Naive thymus-derived CD4-positive, alpha-beta T cell (primary cell): ENCODE measurements around the gene FRAS1. TPM values are rescaled to one million over a fixed set of nuclear protein-coding genes. Genes with fewer than 3 reads are reported as not detected.

ENCODE experiments used
- ATAC-seq: fragments of 150-1000 bp; cut with Tn5 transposase; 2 replicates; pipeline ENCODE4 v1.10.0; 2021; ENCODE audit warnings: mild to moderate bottlenecking, moderate library complexity
- CTCF ChIA-PET: fragments of 350-600 bp; sonication (Branson Sonifier 250); formaldehyde crosslinking; loops from one replicate; lab custom pipeline; 2021; ENCODE audit warnings: antibody characterized with exemption; lab: Charles Lee
- POLR2A ChIA-PET: fragments of 350-600 bp; sonication (Branson Sonifier 250); formaldehyde crosslinking; loops from one replicate; lab custom pipeline; 2021; ENCODE audit warnings: antibody characterized with exemption, inconsistent platforms; lab: Charles Lee
- DNase-seq, 9 donors: peaks; one replicate each; pipeline versions ENCODE4 v3.0.0 to v3.0.0-alpha.2; 2020 to 2022; ENCODE audit warnings: mixed read lengths in 1 of 9
- H3K27ac ChIP-seq: one replicate; pipeline ENCODE4 v1.7.0; 2013; ENCODE audit warnings: mild to moderate bottlenecking, low read depth, low read length, moderate library complexity
- H3K27me3 ChIP-seq, 2 donors: one replicate each; pipeline ENCODE4 v1.7.0; 2013; ENCODE audit warnings: low read length in 2 of 2, mild to moderate bottlenecking in 2 of 2, moderate library complexity in 2 of 2; ENCODE audit not compliant: control insufficient read depth in 2 of 2, insufficient read depth in 2 of 2
- H3K36me3 ChIP-seq, 3 experiments: 1 replicate in 2 of 3; 2 replicates in 1 of 3; pipeline ENCODE4 v1.7.0; 2013; ENCODE audit warnings: low read length in 3 of 3, mild to moderate bottlenecking in 3 of 3, moderate library complexity in 1 of 3; ENCODE audit not compliant: insufficient read depth in 3 of 3, control insufficient read depth in 2 of 3
- H3K4me1 ChIP-seq, 2 donors: one replicate each; pipeline ENCODE4 v1.7.0; 2013; ENCODE audit warnings: low read length in 2 of 2, mild to moderate bottlenecking in 2 of 2, moderate library complexity in 1 of 2; ENCODE audit not compliant: control insufficient read depth in 2 of 2, insufficient read depth in 2 of 2
- H3K4me3 ChIP-seq: 2 replicates; pipeline ENCODE4 v1.7.0; 2013; ENCODE audit warnings: mild to moderate bottlenecking, low read length
- H3K9me3 ChIP-seq, 3 experiments: 1 replicate in 2 of 3; 2 replicates in 1 of 3; pipeline ENCODE4 v1.7.0; 2013; ENCODE audit warnings: low read length in 3 of 3; ENCODE audit not compliant: control insufficient read depth in 2 of 3
- H3K27ac Mint-ChIP-seq, 9 donors: one replicate each; pipeline ENCODE4 v1.8.0; 2020 to 2022; ENCODE audit warnings: mixed read lengths in 9 of 9, mild to moderate bottlenecking in 8 of 9, moderate library complexity in 5 of 9, inconsistent platforms in 2 of 9
- H3K27me3 Mint-ChIP-seq, 5 donors: one replicate each; pipeline ENCODE4 v1.8.0; 2021 to 2022; ENCODE audit warnings: mixed read lengths in 5 of 5, mild to moderate bottlenecking in 1 of 5
- H3K36me3 Mint-ChIP-seq, 5 donors: one replicate each; pipeline ENCODE4 v1.8.0; 2020 to 2022; ENCODE audit warnings: mixed read lengths in 5 of 5, mild to moderate bottlenecking in 3 of 5, inconsistent platforms in 1 of 5
- H3K4me1 Mint-ChIP-seq, 7 donors: one replicate each; pipeline ENCODE4 v1.8.0; 2020 to 2022; ENCODE audit warnings: mixed read lengths in 7 of 7, mild to moderate bottlenecking in 3 of 7, inconsistent platforms in 1 of 7
- H3K4me3 Mint-ChIP-seq, 10 donors: one replicate each; pipeline ENCODE4 v1.8.0; 2020 to 2022; ENCODE audit warnings: mild to moderate bottlenecking in 10 of 10, mixed read lengths in 10 of 10, moderate library complexity in 6 of 10, inconsistent platforms in 2 of 10
- H3K9me3 Mint-ChIP-seq, 11 donors: one replicate each; pipeline ENCODE4 v1.8.0; 2020 to 2022; ENCODE audit warnings: mixed read lengths in 11 of 11, mild to moderate bottlenecking in 4 of 11, inconsistent platforms in 1 of 11, moderate library complexity in 1 of 11
- intact Hi-C, 2 donors: fragments of 100-400 bp; cut with micrococcal nuclease; formaldehyde crosslinking; loops; one replicate each; pipeline ENCODE4 v1.15.1; 2023
- polyA plus RNA-seq, 2 donors: library from polyadenylated mRNA; unstranded; fragments of 300-500 nt; fragmentation: Illumina TruSeq; gene quantifications; one replicate each; pipeline ENCODE4 v1.2.3, GENCODE V29; 2021
- total RNA-seq, 6 experiments: library from RNA in 5 of 6; stranded (reverse) in 5 of 6; gene quantifications; 1 replicate in 5 of 6; 2 replicates in 1 of 6; pipeline ENCODE4 v1.2.3 and lab custom pipeline; 2021 to 2026

FRAS1 gene
- total and polyA plus RNA-seq, 7 experiments from 2014 or later: 0.02 TPM; not detected in 6

DNA sequence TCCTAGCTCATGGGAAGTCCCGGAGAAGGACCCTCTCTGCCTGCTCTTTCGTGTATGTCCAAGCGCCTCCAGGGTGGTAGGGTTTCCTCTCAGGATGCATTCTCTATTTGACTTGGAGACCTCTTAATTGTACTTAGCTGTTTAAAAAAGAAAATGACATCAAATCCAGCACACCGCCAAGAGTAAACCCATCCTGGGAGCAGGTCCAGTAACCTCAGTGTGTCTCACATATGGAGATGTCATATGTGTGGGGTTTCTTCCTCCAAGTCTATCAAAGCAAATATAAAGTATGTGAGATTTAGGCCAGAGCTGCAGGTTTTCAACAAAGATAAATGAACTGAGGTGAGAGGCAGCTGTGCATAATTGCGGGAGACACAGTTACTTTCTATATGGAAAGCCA, 285.0 kb downstream of the FRAS1 start:
- Histone ChIP-seq H3K27ac (no peak overlapping the region), H3K4me3 (no peak overlapping the region), H3K4me1 (no peaks in the 10 kb centered on the region), H3K36me3 (no peaks in the 10 kb centered on the region), H3K9me3 (no peaks in the 10 kb centered on the region), H3K27me3 (no peaks in the 10 kb centered on the region)
- ChIA-PET CTCF (no interaction called here), POLR2A (no interaction called here)
- DNase-seq: no peak
- H3K27ac Mint-ChIP-seq: no peak overlapping the region
- ATAC-seq: no peak
- H3K4me3 Mint-ChIP-seq: no peak overlapping the region
- peaks cover 0 to 6% (median 0%) of the 10 kb centered on the region in 11 donors for H3K9me3 Mint-ChIP-seq
- H3K27me3 Mint-ChIP-seq: peaks cover 5 to 27% (median 22%) of the 10 kb centered on the region in 5 donors
- no peaks in the 10 kb centered on the region for H3K4me1 Mint-ChIP-seq
- no peaks in the 10 kb centered on the region for H3K36me3 Mint-ChIP-seq
- intact Hi-C loops: no loop called here

DNA sequence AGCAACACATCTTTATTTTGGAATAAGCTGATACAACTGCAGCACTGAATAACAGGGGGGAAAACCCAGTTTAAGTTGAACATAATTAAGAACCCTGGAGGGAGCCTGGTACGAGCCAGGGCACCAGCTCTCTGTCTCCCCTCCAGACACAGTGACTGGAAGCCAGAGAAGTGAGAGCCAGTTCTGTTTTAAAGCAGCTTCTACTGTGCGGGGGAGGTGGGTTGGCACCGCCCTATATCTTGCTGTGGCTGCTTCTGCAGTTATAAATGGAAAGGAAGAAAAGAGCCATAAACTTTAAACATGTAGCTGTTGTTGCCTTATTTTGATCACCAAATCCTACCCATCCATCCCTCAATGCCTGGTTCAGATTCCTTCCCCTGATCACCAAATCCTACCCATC, 286.6 kb downstream of the FRAS1 start:
- no peak for ATAC-seq
- no peaks in the 10 kb centered on the region for H3K9me3 ChIP-seq
- POLR2A ChIA-PET: no interaction called here
- CTCF ChIA-PET: no interaction called here
- H3K4me3 ChIP-seq: no peak overlapping the region
- no peak for DNase-seq
- Mint-ChIP-seq H3K27ac (no peak overlapping the region), H3K4me1 (no peaks in the 10 kb centered on the region), H3K36me3 (no peaks in the 10 kb centered on the region), H3K4me3 (no peak overlapping the region), H3K9me3 (peaks cover 0 to 6% (median 0%) of the 10 kb centered on the region in 11 donors), H3K27me3 (peaks cover 0 to 22% (median 14%) of the 10 kb centered on the region in 5 donors)
- H3K36me3 ChIP-seq: no peaks in the 10 kb centered on the region
- H3K27me3 ChIP-seq: no peaks in the 10 kb centered on the region
- no peaks in the 10 kb centered on the region for H3K4me1 ChIP-seq
- intact Hi-C loops: no loop called here
- H3K27ac ChIP-seq: no peak overlapping the region

DNA sequence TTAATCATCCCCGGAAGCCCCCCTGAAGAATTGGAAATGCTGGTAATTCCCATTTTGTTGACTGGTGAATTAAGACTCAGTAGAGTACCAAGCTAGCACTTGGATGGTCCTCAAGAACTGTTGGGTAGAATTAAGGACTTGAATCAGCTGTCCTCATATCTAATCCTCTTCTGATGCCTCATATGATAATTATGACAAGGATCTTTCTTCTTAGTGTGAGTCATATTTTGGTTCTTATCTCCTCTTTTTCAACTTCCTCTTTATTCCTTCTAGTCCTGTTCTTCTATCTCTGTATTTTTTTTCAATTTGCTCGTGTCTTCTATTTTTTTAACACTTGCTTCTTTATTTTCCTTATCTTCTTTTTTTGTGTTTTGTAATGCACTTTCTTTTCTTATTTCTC, 288.1 kb downstream of the FRAS1 start:
- Mint-ChIP-seq H3K36me3 (no peaks in the 10 kb centered on the region), H3K4me1 (no peaks in the 10 kb centered on the region), H3K4me3 (no peak overlapping the region), H3K27me3 (peaks cover 0 to 12% (median 9%) of the 10 kb centered on the region in 5 donors), H3K27ac (no peak overlapping the region), H3K9me3 (peaks cover 0 to 5% (median 0%) of the 10 kb centered on the region in 11 donors)
- intact Hi-C loops: no loop called here
- ATAC-seq (no peak), DNase-seq (no peak)
- H3K27ac ChIP-seq: no peak overlapping the region
- H3K4me3 ChIP-seq: no peak overlapping the region
- no peaks in the 10 kb centered on the region for H3K9me3 ChIP-seq
- ChIA-PET CTCF (no interaction called here), POLR2A (no interaction called here)
- H3K36me3 ChIP-seq: no peaks in the 10 kb centered on the region
- no peaks in the 10 kb centered on the region for H3K4me1 ChIP-seq
- H3K27me3 ChIP-seq: no peaks in the 10 kb centered on the region

DNA sequence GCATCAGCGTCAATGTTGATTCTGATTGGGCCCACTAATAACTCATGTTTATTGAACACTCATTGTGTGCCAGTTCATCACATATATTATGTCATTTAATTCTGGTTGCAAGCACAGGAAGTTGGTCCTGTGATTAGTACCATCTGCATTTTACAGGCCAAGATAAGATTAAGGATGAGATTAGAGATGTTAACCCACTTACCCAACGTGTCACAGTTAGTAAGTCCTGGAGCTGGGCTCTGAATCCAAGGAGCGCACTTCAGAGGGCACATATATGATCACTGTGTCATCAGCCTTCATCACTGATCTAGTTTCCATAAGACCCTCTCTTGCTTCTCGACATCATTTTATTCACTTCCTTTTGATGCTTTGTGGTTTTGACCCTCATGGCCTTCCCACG, 289.1 kb downstream of the FRAS1 start:
- CTCF ChIA-PET: no interaction called here
- no peaks in the 10 kb centered on the region for H3K4me1 Mint-ChIP-seq
- Histone ChIP-seq H3K9me3 (no peaks in the 10 kb centered on the region), H3K27ac (no peak overlapping the region), H3K4me3 (no peak overlapping the region), H3K4me1 (no peaks in the 10 kb centered on the region), H3K27me3 (no peaks in the 10 kb centered on the region), H3K36me3 (no peaks in the 10 kb centered on the region)
- no peaks in the 10 kb centered on the region for H3K36me3 Mint-ChIP-seq
- peaks cover 0 to 2% (median 0%) of the 10 kb centered on the region in 11 donors for H3K9me3 Mint-ChIP-seq
- POLR2A ChIA-PET: no interaction called here
- H3K27ac Mint-ChIP-seq: no peak overlapping the region
- ATAC-seq (no peak), DNase-seq (no peak)
- intact Hi-C loops: no loop called here
- no peak overlapping the region for H3K4me3 Mint-ChIP-seq
- H3K27me3 Mint-ChIP-seq: peaks cover 0 to 11% (median 3%) of the 10 kb centered on the region in 5 donors

DNA sequence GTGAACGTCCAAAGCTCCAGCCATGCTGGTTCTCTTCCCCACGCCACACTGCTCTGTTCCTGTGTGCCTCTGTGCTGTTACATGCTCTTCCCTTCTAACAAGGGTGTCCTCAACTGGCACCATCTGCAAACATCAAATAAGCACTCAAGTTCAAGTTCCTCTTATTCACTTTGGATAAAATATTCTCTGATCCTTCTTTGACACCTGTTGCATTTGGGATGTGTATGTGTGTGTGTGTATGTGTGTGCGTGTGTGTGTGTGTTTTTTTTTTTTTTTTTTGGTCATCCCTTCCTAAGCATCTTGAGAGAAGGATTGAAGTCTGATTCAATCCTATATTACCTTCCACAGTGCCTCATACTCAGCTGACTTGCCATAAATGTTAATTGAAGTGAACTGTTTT, 290.4 kb downstream of the FRAS1 start:
- H3K27me3 ChIP-seq: no peaks in the 10 kb centered on the region
- Mint-ChIP-seq H3K27me3 (peaks cover 0 to 4% (median 0%) of the 10 kb centered on the region in 5 donors), H3K4me3 (no peak overlapping the region), H3K27ac (no peak overlapping the region), H3K36me3 (no peaks in the 10 kb centered on the region), H3K4me1 (no peaks in the 10 kb centered on the region), H3K9me3 (peaks cover 0 to 2% (median 0%) of the 10 kb centered on the region in 11 donors)
- no peaks in the 10 kb centered on the region for H3K9me3 ChIP-seq
- H3K27ac ChIP-seq: no peak overlapping the region
- CTCF ChIA-PET: no interaction called here
- POLR2A ChIA-PET: no interaction called here
- H3K4me3 ChIP-seq: no peak overlapping the region
- H3K4me1 ChIP-seq: no peaks in the 10 kb centered on the region
- ATAC-seq (no peak), DNase-seq (no peak)
- no peaks in the 10 kb centered on the region for H3K36me3 ChIP-seq
- intact Hi-C loops: no loop called here

DNA sequence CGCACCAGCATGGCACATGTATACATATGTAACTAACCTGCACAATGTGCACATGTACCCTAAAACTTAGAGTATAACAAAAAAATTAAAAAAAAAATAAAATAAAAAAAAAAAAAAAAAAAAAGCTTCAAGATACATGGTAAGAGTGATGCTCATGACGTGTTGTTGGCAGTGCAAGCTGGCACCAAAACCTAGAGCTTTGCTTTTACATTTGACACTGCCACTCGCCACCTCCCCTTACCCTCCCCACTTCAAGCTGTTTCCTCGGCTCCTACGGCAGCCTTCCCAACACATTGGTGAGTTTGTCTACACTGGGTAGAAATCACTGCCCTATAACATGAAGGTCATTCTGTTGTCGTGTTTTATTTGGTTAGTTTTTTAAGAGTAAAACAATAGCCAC, 296.8 kb downstream of the FRAS1 start:
- H3K4me1 ChIP-seq: no peaks in the 10 kb centered on the region
- POLR2A ChIA-PET: no interaction called here
- H3K36me3 ChIP-seq: no peaks in the 10 kb centered on the region
- H3K27ac ChIP-seq: no peak overlapping the region
- H3K9me3 Mint-ChIP-seq: no peaks in the 10 kb centered on the region
- H3K27me3 ChIP-seq: no peaks in the 10 kb centered on the region
- no peaks in the 10 kb centered on the region for H3K4me1 Mint-ChIP-seq
- H3K36me3 Mint-ChIP-seq: no peaks in the 10 kb centered on the region
- no peak overlapping the region for H3K27ac Mint-ChIP-seq
- CTCF ChIA-PET: no interaction called here
- ATAC-seq (no peak), DNase-seq (no peak)
- no peak overlapping the region for H3K4me3 ChIP-seq
- no peaks in the 10 kb centered on the region for H3K9me3 ChIP-seq
- H3K27me3 Mint-ChIP-seq: peaks cover 2 to 7% (median 7%) of the 10 kb centered on the region in 5 donors
- intact Hi-C loops: no loop called here
- H3K4me3 Mint-ChIP-seq: no peak overlapping the region

DNA sequence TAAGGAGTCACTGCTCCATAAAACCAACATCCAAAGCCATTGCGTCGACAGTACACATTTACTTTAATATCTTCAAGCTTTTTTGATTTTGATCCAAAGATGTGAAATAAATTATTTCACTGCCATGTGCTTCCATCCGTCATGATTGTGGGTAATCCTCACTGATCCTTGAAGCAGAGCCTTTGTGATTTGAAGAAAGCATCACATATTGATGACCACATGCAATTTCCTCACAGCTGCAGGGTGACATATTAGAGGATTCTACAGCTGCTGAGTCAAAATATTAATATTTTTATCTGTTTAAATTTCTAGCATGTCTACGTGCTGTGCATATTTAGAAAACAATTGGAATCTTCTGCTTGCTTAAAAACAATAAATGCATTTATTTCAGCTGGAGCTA, 297.7 kb downstream of the FRAS1 start:
- ChIA-PET POLR2A (no interaction called here), CTCF (no interaction called here)
- H3K9me3 ChIP-seq: no peaks in the 10 kb centered on the region
- no peak overlapping the region for H3K27ac ChIP-seq
- Mint-ChIP-seq H3K27me3 (peaks cover 7 to 14% (median 12%) of the 10 kb centered on the region in 5 donors), H3K9me3 (no peaks in the 10 kb centered on the region), H3K4me3 (no peak overlapping the region), H3K27ac (no peak overlapping the region), H3K4me1 (no peaks in the 10 kb centered on the region), H3K36me3 (peaks cover 0 to under 1% (median 0%) of the 10 kb centered on the region in 5 donors)
- DNase-seq: no peak
- H3K4me3 ChIP-seq: no peak overlapping the region
- no peaks in the 10 kb centered on the region for H3K4me1 ChIP-seq
- H3K27me3 ChIP-seq: no peaks in the 10 kb centered on the region
- no peak for ATAC-seq
- intact Hi-C loops: no loop called here
- no peaks in the 10 kb centered on the region for H3K36me3 ChIP-seq
